ENCODE measurements around the gene CEMIP. TPM values are rescaled to one million over a fixed set of nuclear protein-coding genes. Genes with fewer than 3 reads are reported as not detected.

CEMIP gene
- total and polyA plus RNA-seq, 2 donors = 0.28 to 2.9 TPM

DNA sequence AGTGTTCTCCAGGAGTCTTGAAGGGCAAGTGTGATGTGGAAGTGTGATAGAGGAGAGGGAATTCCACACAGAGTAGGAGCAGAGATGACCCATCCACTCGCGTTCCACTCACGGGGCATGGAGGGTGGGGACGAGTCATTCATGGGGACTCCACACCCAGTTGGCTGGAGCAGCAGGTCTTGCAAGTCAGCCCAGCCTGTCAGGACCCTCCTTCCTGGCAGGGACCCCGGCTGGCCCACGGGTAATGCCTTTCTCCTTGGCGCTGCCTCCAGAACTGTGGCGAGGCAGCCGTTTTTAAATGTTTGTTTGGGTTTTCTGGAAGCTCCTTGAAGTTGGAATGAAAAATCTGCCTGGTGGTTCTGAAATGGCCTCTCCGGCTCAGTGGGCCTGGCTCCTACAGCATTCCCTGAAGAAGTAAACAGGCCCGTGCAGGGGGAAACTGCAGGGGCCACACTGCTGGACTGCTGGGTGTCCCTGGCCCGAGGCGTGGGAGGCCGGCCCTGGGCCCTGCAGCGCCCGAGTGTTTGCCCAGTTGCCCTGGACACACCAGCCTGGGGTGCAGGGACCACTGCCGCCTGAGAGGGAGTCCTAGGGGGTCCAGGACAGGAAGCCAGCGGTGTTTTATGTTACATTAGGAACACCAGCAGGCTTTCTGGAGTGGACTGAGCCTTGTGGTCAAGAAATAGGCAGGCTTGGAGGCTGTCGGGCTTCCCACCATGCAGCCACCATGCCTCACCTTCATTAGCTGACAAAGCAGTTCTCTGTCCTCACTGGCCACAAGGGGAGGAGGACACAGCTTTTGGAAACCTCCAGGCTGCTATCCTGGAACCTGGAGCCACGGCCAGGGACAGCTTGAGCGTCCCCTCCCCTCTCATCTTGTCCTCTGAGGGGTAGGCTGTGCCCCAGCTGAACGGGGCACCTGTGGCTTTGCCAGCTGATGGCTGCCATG is 61.3 kb downstream of the CEMIP start:
- WGBS = 94% methylated on average over 22 of the region's 22 CpGs
- no peaks in the 10 kb centered on the region for H3K27me3 ChIP-seq (ENCODE audit: control insufficient read depth in 2 of 2, insufficient read depth in 1 of 2, low read length in 1 of 2)
- no peak for DNase-seq (ENCODE audit: low read depth in 6 of 9, low spot score in 9 of 9)
- no peaks in the 10 kb centered on the region for H3K36me3 ChIP-seq (ENCODE audit: control insufficient read depth in 2 of 2, insufficient read depth in 2 of 2, low read length in 1 of 2)
- H3K4me1 ChIP-seq (ENCODE audit: control insufficient read depth in 2 of 2, insufficient read depth in 2 of 2, low read length in 2 of 2) = no peaks in the 10 kb centered on the region
- H3K4me3 ChIP-seq (ENCODE audit: low read length in 2 of 2) = no peak overlapping the region
- no peaks in the 10 kb centered on the region for H3K9me3 ChIP-seq (ENCODE audit: control insufficient read depth in 2 of 2, insufficient read depth in 1 of 2, low read length in 1 of 2)
- no peak overlapping the region for H3K27ac ChIP-seq (ENCODE audit: low read depth in 1 of 2, low read length in 1 of 2)

DNA sequence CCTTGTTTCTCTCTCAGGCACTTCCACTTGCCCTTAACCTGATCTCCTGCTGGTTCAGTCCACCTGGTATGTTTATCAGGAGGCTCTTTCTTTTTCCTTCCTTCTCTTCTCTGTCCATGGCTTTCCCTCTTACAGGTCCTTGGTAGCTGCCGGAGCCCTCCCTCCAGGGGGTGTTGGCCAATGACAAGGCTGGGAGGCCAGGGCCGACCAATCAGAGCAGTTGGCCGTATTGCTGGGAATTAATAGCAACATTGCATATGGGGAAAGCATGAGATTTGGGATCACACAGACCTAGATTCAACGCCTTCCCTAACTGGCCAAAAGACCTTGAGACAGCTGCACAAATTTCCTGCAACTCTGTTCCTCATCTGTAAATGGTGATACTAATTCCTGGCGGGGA is 62.4 kb downstream of the CEMIP start:
- no peaks in the 10 kb centered on the region for H3K4me1 ChIP-seq (ENCODE audit: control insufficient read depth in 2 of 2, insufficient read depth in 2 of 2, low read length in 2 of 2)
- no peaks in the 10 kb centered on the region for H3K9me3 ChIP-seq (ENCODE audit: control insufficient read depth in 2 of 2, insufficient read depth in 1 of 2, low read length in 1 of 2)
- no peak overlapping the region for H3K4me3 ChIP-seq (ENCODE audit: low read length in 2 of 2)
- no peak overlapping the region for H3K27ac ChIP-seq (ENCODE audit: low read depth in 1 of 2, low read length in 1 of 2)
- no peak for DNase-seq (ENCODE audit: low read depth in 6 of 9, low spot score in 9 of 9)
- 97% methylated on average over 5 of the region's 5 CpGs for WGBS
- H3K36me3 ChIP-seq (ENCODE audit: control insufficient read depth in 2 of 2, insufficient read depth in 2 of 2, low read length in 1 of 2) = no peaks in the 10 kb centered on the region
- no peaks in the 10 kb centered on the region for H3K27me3 ChIP-seq (ENCODE audit: control insufficient read depth in 2 of 2, insufficient read depth in 1 of 2, low read length in 1 of 2)

DNA sequence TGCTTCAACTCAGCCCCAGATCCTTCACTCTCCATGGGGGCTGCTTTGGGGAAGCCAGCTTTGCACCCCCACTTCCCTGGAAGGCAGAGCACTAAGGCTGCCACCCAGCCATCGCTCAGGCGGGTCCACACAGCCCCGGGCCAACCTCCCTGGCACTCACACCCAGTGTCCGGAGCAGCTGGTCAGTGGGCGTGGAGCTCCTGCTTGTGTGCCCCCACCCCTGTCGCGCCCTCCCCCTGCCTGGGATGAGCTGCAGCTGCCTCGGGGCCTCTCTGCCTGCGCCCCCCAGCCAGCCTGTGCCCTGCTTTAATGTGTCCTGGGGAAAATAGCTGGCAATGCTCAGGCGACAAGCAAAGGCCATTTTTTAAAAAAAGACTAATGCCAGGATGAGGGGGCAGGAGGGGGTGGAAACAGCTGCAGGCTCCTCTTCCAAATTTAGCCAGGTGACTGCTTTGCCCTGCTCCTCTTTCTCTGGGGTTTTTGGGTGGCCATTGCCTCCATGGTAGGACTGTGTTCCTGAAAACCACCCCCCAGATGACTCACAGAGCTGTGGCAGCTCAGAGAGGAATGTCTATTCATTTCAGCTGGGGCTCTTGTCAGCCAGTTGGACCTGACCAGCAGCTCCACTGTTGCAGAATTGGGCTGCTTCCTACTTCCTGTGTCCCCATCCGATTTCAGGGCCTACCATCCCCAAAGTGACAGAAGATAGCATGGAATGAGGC is 65.0 kb downstream of the CEMIP start:
- H3K4me1 ChIP-seq (ENCODE audit: control insufficient read depth in 2 of 2, insufficient read depth in 2 of 2, low read length in 2 of 2) = no peaks in the 10 kb centered on the region
- WGBS = 94% methylated on average over 11 of the region's 11 CpGs
- no peaks in the 10 kb centered on the region for H3K9me3 ChIP-seq (ENCODE audit: control insufficient read depth in 2 of 2, insufficient read depth in 1 of 2, low read length in 1 of 2)
- H3K27me3 ChIP-seq (ENCODE audit: control insufficient read depth in 2 of 2, insufficient read depth in 1 of 2, low read length in 1 of 2) = no peaks in the 10 kb centered on the region
- no peak overlapping the region for H3K4me3 ChIP-seq (ENCODE audit: low read length in 2 of 2)
- no peaks in the 10 kb centered on the region for H3K36me3 ChIP-seq (ENCODE audit: control insufficient read depth in 2 of 2, insufficient read depth in 2 of 2, low read length in 1 of 2)
- H3K27ac ChIP-seq (ENCODE audit: low read depth in 1 of 2, low read length in 1 of 2) = no peak overlapping the region
- no peak for DNase-seq (ENCODE audit: low read depth in 6 of 9, low spot score in 9 of 9)

- Histone ChIP-seq H3K4me3 (ENCODE audit: low read length in 2 of 2) (no peak overlapping the region), H3K9me3 (ENCODE audit: control insufficient read depth in 2 of 2, insufficient read depth in 1 of 2, low read length in 1 of 2) (no peaks in the 10 kb centered on the region), H3K36me3 (ENCODE audit: control insufficient read depth in 2 of 2, insufficient read depth in 2 of 2, low read length in 1 of 2) (no peaks in the 10 kb centered on the region), H3K4me1 (ENCODE audit: control insufficient read depth in 2 of 2, insufficient read depth in 2 of 2, low read length in 2 of 2) (no peaks in the 10 kb centered on the region), H3K27ac (ENCODE audit: low read depth in 1 of 2, low read length in 1 of 2) (no peak overlapping the region), H3K27me3 (ENCODE audit: control insufficient read depth in 2 of 2, insufficient read depth in 1 of 2, low read length in 1 of 2) (no peaks in the 10 kb centered on the region)
- no peak for DNase-seq (ENCODE audit: low read depth in 6 of 9, low spot score in 9 of 9)
- WGBS = 91% methylated on average over 11 of the region's 11 CpGs
These were observed 67.1 kb downstream of the CEMIP start for GRCh38 chr15:80846031-80846815.

DNA sequence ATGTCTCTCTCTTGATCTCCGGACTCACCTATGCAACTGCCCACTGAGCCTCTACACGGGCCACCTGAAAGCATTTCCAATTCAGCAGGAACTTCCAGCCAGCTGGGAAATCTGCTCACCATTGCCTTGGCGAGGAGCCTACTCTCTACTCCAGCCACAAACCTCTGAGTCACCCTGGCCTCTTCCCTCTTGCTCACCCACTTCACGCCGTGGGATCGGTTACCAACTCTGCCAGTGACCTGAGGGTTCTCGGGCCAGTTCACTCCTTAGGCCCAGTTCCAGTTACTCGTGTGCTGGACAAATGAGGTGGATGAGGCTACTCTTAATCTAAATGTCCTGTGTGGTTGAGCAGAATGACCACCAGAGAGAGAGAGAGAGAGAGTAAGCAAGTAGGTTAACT is 70.1 kb downstream of the CEMIP start:
- Histone ChIP-seq H3K36me3 (ENCODE audit: control insufficient read depth in 2 of 2, insufficient read depth in 2 of 2, low read length in 1 of 2) (no peaks in the 10 kb centered on the region), H3K9me3 (ENCODE audit: control insufficient read depth in 2 of 2, insufficient read depth in 1 of 2, low read length in 1 of 2) (no peaks in the 10 kb centered on the region), H3K27me3 (ENCODE audit: control insufficient read depth in 2 of 2, insufficient read depth in 1 of 2, low read length in 1 of 2) (no peaks in the 10 kb centered on the region), H3K27ac (ENCODE audit: low read depth in 1 of 2, low read length in 1 of 2) (no peak overlapping the region), H3K4me3 (ENCODE audit: low read length in 2 of 2) (no peak overlapping the region), H3K4me1 (ENCODE audit: control insufficient read depth in 2 of 2, insufficient read depth in 2 of 2, low read length in 2 of 2) (no peaks in the 10 kb centered on the region)
- WGBS = 72% methylated on average over 8 of the region's 8 CpGs
- no peak for DNase-seq (ENCODE audit: low read depth in 6 of 9, low spot score in 9 of 9)

DNA sequence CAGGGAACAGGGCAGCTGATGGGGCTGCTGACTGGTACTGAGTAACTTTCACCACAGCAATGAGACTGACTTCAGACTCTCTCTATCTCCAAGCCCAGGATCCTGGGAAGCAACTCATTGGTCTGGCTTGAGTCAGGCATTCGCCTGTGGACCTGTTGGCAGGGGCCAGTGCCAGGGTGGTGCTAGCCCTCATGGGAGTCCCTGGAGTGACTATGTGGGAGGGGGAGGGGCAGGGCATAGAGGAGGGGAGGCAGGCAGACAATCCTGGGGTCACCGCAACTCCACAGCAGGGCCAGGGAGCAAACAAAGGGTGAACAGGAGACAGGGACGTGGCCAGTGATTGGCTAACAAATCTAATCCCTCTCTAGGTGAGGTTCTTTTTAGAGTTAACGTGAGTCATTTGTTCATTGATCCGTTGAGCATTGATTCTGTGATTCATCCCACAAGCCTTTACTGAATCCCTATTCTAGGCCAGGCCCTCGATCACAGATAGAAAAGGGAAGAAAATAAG is 71.8 kb downstream of the CEMIP start:
- Histone ChIP-seq H3K27me3 (ENCODE audit: control insufficient read depth in 2 of 2, insufficient read depth in 1 of 2, low read length in 1 of 2) (no peaks in the 10 kb centered on the region), H3K4me1 (ENCODE audit: control insufficient read depth in 2 of 2, insufficient read depth in 2 of 2, low read length in 2 of 2) (no peaks in the 10 kb centered on the region), H3K4me3 (ENCODE audit: low read length in 2 of 2) (no peak overlapping the region), H3K9me3 (ENCODE audit: control insufficient read depth in 2 of 2, insufficient read depth in 1 of 2, low read length in 1 of 2) (no peaks in the 10 kb centered on the region), H3K27ac (ENCODE audit: low read depth in 1 of 2, low read length in 1 of 2) (no peak overlapping the region), H3K36me3 (ENCODE audit: control insufficient read depth in 2 of 2, insufficient read depth in 2 of 2, low read length in 1 of 2) (no peaks in the 10 kb centered on the region)
- WGBS = 95% methylated on average over 6 of the region's 6 CpGs
- DNase-seq (ENCODE audit: low read depth in 6 of 9, low spot score in 9 of 9) = no peak

DNA sequence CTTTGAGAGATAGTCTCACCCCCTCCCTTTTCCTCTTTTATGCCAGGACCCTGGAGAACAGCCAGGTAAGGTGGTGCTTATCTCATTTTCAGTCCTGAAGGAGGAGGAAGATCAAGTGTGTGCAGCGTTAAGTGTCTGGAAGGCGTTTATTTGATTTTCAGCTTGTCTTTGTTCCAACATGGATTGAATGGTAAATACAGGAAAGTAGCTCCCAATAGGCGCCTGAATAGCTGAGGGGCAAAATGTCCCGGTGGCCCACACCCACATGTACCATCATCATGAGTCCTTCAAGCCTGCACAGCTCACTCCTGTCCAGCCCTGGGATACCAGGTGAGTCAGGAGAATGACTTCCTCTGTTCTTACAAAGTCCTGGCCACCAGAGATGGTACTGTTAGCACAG is 73.5 kb downstream of the CEMIP start:
- DNase-seq (ENCODE audit: low read depth in 6 of 9, low spot score in 9 of 9) = no peak
- H3K4me3 ChIP-seq (ENCODE audit: low read length in 2 of 2) = no peak overlapping the region
- no peaks in the 10 kb centered on the region for H3K9me3 ChIP-seq (ENCODE audit: control insufficient read depth in 2 of 2, insufficient read depth in 1 of 2, low read length in 1 of 2)
- no peaks in the 10 kb centered on the region for H3K27me3 ChIP-seq (ENCODE audit: control insufficient read depth in 2 of 2, insufficient read depth in 1 of 2, low read length in 1 of 2)
- 95% methylated on average over 4 of the region's 4 CpGs for WGBS
- H3K4me1 ChIP-seq (ENCODE audit: control insufficient read depth in 2 of 2, insufficient read depth in 2 of 2, low read length in 2 of 2) = peaks cover 0 to 11% of the 10 kb centered on the region in 2 donors
- no peaks in the 10 kb centered on the region for H3K36me3 ChIP-seq (ENCODE audit: control insufficient read depth in 2 of 2, insufficient read depth in 2 of 2, low read length in 1 of 2)
- H3K27ac ChIP-seq (ENCODE audit: low read depth in 1 of 2, low read length in 1 of 2) = no peak overlapping the region

- DNase-seq (ENCODE audit: low read depth in 6 of 9, low spot score in 9 of 9) = no peak
- no peak overlapping the region for H3K4me3 ChIP-seq (ENCODE audit: low read length in 2 of 2)
- H3K9me3 ChIP-seq (ENCODE audit: control insufficient read depth in 2 of 2, insufficient read depth in 1 of 2, low read length in 1 of 2) = no peaks in the 10 kb centered on the region
- WGBS = 96% methylated on average over 6 of the region's 6 CpGs
- no peaks in the 10 kb centered on the region for H3K36me3 ChIP-seq (ENCODE audit: control insufficient read depth in 2 of 2, insufficient read depth in 2 of 2, low read length in 1 of 2)
- H3K27ac ChIP-seq (ENCODE audit: low read depth in 1 of 2, low read length in 1 of 2) = no peak overlapping the region
- peaks cover 0 to 11% of the 10 kb centered on the region in 2 donors for H3K4me1 ChIP-seq (ENCODE audit: control insufficient read depth in 2 of 2, insufficient read depth in 2 of 2, low read length in 2 of 2)
- H3K27me3 ChIP-seq (ENCODE audit: control insufficient read depth in 2 of 2, insufficient read depth in 1 of 2, low read length in 1 of 2) = no peaks in the 10 kb centered on the region
These were observed 74.9 kb downstream of the CEMIP start for GRCh38 chr15:80854104-80854503.

Data from thymus (tissue), 11 donors.